Right lobe of liver (tissue), 4 donors: Measurements from ENCODE around the gene SLC13A5.

Experiments used
- CTCF ChIP-seq, 4 donors: fragments of 200-600 bp in 3 of 4; fragments of 450-650 bp in 1 of 4; IDR thresholded peaks; one replicate each; pipeline versions ENCODE4 v1.5.1 to v1.8.0; 2016 to 2022; ENCODE audit warnings: antibody characterized with exemption in 4 of 4, mild to moderate bottlenecking in 2 of 4
- POLR2A ChIP-seq: fragments of 450-650 bp; IDR thresholded peaks from one replicate; pipeline ENCODE4 v1.6.1; 2017; ENCODE audit warnings: antibody characterized with exemption, mild to moderate bottlenecking
- donor health status: DM: no; HTN: no; CAD: no.
- donor health status: DM: no; HTN: no; CAD: no.
- donor health status: DM: no; HTN: yes; CAD: no.

- TF ChIP-seq POLR2A (no peak), CTCF (IDR thresholded peaks at IDR 0.05) (no peak)
These were observed 53.1 kb downstream of the SLC13A5 start for GRCh38 chr17:6660101-6660500.
